ENCODE results near the gene THOP1. TPM values are rescaled to one million over a fixed set of nuclear protein-coding genes. Genes with fewer than 3 reads are reported as not detected.
"Not testable (repeated sequence)": the region's sequence is repeated elsewhere in the genome, so short reads cannot be mapped to it uniquely, and the experiment has no call there.

THOP1 gene
- total RNA-seq, 1 donor from 2014 or later: 89.0 TPM

- no peak for DNase-seq (ENCODE audit: extremely low read depth, low read depth, low spot score)
These were observed 5.0 kb upstream of the THOP1 start for GRCh38 chr19:2780284-2780683.

GRCh38 chr19:2782329-2782935 lies 2.9 kb upstream of the THOP1 start:
- DNase-seq (ENCODE audit: extremely low read depth, low read depth, low spot score): no peak

- peak; percentile 91 for DNase-seq (ENCODE audit: extremely low read depth, low read depth, low spot score)
These were observed 2.1 kb upstream of the THOP1 start, which contains the start of gene SGTA for GRCh38 chr19:2782936-2783780. Gene SGTA, minus strand, starts transcription at chr19:2783273. Its CDS starts 14,205 bp downstream, at chr19:2769068.

GRCh38 chr19:2783781-2784145 lies 1.5 kb upstream of the THOP1 start:
- DNase-seq (ENCODE audit: extremely low read depth, low read depth, low spot score): no peak

GRCh38 chr19:2787115-2787514 lies 1.8 kb downstream of the THOP1 start:
- no peak for DNase-seq (ENCODE audit: extremely low read depth, low read depth, low spot score)

- no peak for DNase-seq (ENCODE audit: extremely low read depth, low read depth, low spot score)
These were observed 2.9 kb downstream of the THOP1 start for GRCh38 chr19:2788237-2788636.

- no peak for DNase-seq (ENCODE audit: extremely low read depth, low read depth, low spot score)
These were observed 4.9 kb downstream of the THOP1 start for GRCh38 chr19:2790194-2790556.

- no peak for DNase-seq (ENCODE audit: extremely low read depth, low read depth, low spot score)
These were observed 5.4 kb downstream of the THOP1 start for GRCh38 chr19:2790557-2791271.

- DNase-seq (ENCODE audit: extremely low read depth, low read depth, low spot score): no peak
These were observed 6.1 kb downstream of the THOP1 start for GRCh38 chr19:2791440-2791839.

GRCh38 chr19:2791876-2792275 lies 6.6 kb downstream of the THOP1 start:
- DNase-seq (ENCODE audit: extremely low read depth, low read depth, low spot score): no peak

GRCh38 chr19:2792666-2793065 lies 7.4 kb downstream of the THOP1 start:
- not testable (repeated sequence) for DNase-seq (ENCODE audit: extremely low read depth, low read depth, low spot score)

GRCh38 chr19:2793126-2793525 lies 7.8 kb downstream of the THOP1 start:
- DNase-seq (ENCODE audit: extremely low read depth, low read depth, low spot score): no peak

GRCh38 chr19:2793577-2793976 lies 8.3 kb downstream of the THOP1 start:
- no peak for DNase-seq (ENCODE audit: extremely low read depth, low read depth, low spot score)

- DNase-seq (ENCODE audit: extremely low read depth, low read depth, low spot score): no peak
These were observed 10.7 kb downstream of the THOP1 start for GRCh38 chr19:2795827-2796658.

- no peak for DNase-seq (ENCODE audit: extremely low read depth, low read depth, low spot score)
These were observed 11.5 kb downstream of the THOP1 start for GRCh38 chr19:2796659-2797266.

- no peak for DNase-seq (ENCODE audit: extremely low read depth, low read depth, low spot score)
These were observed 12.0 kb downstream of the THOP1 start for GRCh38 chr19:2797280-2797679.

- no peak for DNase-seq (ENCODE audit: extremely low read depth, low read depth, low spot score)
These were observed 12.9 kb downstream of the THOP1 start for GRCh38 chr19:2798158-2798685.

- DNase-seq (ENCODE audit: extremely low read depth, low read depth, low spot score): no peak
These were observed 13.4 kb downstream of the THOP1 start for GRCh38 chr19:2798733-2799132.

GRCh38 chr19:2799273-2800020 lies 14.1 kb downstream of the THOP1 start:
- no peak for DNase-seq (ENCODE audit: extremely low read depth, low read depth, low spot score)
